HL-60 (cell line): ENCODE results near the gene BARX1.

Experiments used
- POLR2AphosphoS5 ChIP-seq: IDR thresholded peaks from 2 replicates; pipeline ENCODE4 v1.6.1; 2012; ENCODE audit warnings: low read depth
- TF ChIP-seq, protein P1 (sequence below): IDR thresholded peaks from one replicate; pipeline ENCODE4 v1.5.1; 2011; ENCODE audit warnings: low read length, control low read depth, inconsistent platforms; ENCODE audit not compliant: insufficient read depth
- TF ChIP-seq, protein P2 (sequence below): IDR thresholded peaks from 2 replicates; pipeline ENCODE4 v1.6.1; 2012; ENCODE audit warnings: low read depth; ENCODE audit not compliant: insufficient replicate concordance

DNA sequence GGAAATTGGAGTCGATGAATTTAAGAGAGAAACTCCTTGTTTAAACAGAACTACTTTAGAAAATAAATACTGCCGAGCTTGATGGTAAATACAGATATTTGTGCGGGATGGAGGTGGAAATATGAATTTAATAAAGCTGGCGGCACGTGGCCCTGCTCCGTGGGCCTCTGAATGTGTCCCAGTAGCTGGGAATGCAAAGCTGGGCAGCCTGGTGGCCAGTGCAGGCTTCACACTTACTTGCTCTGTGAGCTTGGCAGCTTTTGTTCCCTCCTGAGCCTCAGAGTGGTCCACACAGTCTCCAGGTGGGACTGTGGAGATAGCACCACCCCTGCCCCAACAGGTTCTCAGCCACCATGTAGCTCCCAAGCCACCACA, 45.9 kb downstream of the BARX1 start:
- TF ChIP-seq, protein P1, sequence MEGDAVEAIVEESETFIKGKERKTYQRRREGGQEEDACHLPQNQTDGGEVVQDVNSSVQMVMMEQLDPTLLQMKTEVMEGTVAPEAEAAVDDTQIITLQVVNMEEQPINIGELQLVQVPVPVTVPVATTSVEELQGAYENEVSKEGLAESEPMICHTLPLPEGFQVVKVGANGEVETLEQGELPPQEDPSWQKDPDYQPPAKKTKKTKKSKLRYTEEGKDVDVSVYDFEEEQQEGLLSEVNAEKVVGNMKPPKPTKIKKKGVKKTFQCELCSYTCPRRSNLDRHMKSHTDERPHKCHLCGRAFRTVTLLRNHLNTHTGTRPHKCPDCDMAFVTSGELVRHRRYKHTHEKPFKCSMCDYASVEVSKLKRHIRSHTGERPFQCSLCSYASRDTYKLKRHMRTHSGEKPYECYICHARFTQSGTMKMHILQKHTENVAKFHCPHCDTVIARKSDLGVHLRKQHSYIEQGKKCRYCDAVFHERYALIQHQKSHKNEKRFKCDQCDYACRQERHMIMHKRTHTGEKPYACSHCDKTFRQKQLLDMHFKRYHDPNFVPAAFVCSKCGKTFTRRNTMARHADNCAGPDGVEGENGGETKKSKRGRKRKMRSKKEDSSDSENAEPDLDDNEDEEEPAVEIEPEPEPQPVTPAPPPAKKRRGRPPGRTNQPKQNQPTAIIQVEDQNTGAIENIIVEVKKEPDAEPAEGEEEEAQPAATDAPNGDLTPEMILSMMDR, result no peak
- TF ChIP-seq POLR2AphosphoS5, result no peak
- TF ChIP-seq, protein P2, sequence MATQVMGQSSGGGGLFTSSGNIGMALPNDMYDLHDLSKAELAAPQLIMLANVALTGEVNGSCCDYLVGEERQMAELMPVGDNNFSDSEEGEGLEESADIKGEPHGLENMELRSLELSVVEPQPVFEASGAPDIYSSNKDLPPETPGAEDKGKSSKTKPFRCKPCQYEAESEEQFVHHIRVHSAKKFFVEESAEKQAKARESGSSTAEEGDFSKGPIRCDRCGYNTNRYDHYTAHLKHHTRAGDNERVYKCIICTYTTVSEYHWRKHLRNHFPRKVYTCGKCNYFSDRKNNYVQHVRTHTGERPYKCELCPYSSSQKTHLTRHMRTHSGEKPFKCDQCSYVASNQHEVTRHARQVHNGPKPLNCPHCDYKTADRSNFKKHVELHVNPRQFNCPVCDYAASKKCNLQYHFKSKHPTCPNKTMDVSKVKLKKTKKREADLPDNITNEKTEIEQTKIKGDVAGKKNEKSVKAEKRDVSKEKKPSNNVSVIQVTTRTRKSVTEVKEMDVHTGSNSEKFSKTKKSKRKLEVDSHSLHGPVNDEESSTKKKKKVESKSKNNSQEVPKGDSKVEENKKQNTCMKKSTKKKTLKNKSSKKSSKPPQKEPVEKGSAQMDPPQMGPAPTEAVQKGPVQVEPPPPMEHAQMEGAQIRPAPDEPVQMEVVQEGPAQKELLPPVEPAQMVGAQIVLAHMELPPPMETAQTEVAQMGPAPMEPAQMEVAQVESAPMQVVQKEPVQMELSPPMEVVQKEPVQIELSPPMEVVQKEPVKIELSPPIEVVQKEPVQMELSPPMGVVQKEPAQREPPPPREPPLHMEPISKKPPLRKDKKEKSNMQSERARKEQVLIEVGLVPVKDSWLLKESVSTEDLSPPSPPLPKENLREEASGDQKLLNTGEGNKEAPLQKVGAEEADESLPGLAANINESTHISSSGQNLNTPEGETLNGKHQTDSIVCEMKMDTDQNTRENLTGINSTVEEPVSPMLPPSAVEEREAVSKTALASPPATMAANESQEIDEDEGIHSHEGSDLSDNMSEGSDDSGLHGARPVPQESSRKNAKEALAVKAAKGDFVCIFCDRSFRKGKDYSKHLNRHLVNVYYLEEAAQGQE, result no peak
